VCaP (cell line): ENCODE results near the gene GZF1.

Experiments used
- H3K27ac ChIP-seq: fragments of 450-650 bp; 2 replicates; pipeline ENCODE4 v1.5.1; 2017
- CTCF ChIP-seq: fragments of 450-650 bp; conservative IDR thresholded peaks from 2 replicates; pipeline ENCODE4 v1.5.1; 2017; ENCODE audit warnings: mild to moderate bottlenecking, moderate library complexity

Gene GZF1

GRCh38 chr20:23335521-23335920, 26.5 kb upstream of the GZF1 start:
- no peak for TF ChIP-seq CTCF
- no peak overlapping the region for H3K27ac ChIP-seq

GRCh38 chr20:23336476-23336875, 25.5 kb upstream of the GZF1 start:
- H3K27ac ChIP-seq = no peak overlapping the region
- no peak for TF ChIP-seq CTCF

GRCh38 chr20:23337312-23337711, 24.7 kb upstream of the GZF1 start:
- TF ChIP-seq CTCF = no peak
- peak overlapping the region; percentile 38; the same call in 1 of the 2 replicates for H3K27ac ChIP-seq

DNA sequence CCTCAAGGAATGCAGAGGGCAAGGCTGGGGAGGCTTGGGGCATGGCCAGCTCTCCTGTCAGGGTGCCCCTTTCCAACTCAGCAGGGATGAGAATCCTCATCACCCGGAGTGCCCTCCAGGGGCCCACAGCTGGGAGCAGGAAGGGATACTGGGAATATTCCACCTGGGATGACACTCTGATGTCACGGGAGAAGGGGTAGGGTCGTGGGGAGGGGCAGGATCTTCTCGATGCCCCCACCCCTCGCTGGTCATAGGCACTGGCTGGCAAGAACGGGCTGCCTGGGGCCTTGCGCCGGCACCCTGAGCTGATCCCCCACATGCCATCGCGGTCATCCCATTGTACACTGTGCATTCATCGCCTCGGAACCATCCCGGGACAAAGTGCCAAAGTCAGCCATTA, 22.0 kb upstream of the GZF1 start:
- H3K27ac ChIP-seq = 0 out of 2 replicates have a peak overlapping the region, but pooled peaks have one; percentile 3
- TF ChIP-seq CTCF = no peak

DNA sequence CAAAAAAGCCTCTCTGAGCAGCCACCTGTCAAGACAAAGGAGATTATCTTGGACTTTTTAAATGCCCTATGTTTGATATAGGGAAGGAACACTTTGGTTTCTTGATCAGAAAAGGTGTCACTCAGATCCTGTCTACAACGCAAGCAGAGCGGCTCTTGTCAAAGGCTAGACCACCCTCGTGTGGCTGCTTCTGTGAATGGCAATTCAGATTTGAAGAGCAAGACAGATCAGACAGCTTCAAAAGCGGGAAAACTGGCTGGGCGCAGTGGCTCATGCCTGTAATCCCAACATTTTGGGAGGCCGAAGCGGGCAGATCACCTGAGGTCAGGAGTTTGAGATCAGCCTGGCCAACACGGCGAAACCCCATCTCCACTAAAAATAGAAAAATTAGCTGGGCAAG, 21.5 kb upstream of the GZF1 start:
- no peak overlapping the region for H3K27ac ChIP-seq
- TF ChIP-seq CTCF = peak; percentile 86

DNA sequence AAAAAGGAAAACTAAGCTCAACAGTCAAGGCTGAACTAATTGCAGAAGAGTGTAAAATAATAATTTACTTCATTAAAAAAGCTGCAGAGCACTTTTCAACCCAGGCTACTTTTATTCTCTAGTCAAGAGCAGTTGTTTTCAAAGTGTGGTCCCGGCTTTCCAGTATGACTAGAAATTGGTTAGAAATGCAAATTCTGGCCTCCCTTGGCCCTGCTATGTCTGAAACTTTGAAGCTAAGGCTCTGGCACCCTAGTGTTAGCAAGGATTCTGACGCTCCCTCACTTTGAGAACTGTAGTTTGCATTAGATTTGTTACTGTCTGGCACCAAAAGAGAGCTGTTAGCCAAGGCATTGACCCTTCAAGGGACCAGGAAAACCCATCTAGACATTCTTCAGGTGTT, 20.9 kb upstream of the GZF1 start:
- TF ChIP-seq CTCF = no peak
- no peak overlapping the region for H3K27ac ChIP-seq

- no peak for TF ChIP-seq CTCF
- no peak overlapping the region for H3K27ac ChIP-seq
These were observed 18.4 kb upstream of the GZF1 start for GRCh38 chr20:23343590-23343989.

DNA sequence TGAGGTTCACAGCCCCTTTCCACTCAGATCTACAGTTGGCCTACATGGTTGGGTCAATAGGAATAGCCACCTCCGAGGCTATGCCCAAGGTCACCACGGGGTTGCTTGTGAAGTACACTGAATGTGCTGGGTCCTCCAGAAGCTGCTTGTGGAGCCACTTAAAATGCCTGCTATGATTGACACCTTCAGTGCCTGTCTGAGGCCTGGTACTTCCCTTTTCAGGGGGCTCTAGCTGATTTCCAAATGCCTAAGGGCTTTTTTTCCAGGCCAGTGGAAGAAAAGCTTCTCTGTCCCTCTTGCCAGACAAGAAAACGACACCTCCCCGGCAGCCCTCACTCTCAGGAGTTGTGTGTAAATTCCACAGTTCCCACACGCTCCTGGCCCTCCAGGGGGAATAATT, 17.6 kb upstream of the GZF1 start:
- no peak overlapping the region for H3K27ac ChIP-seq
- no peak for TF ChIP-seq CTCF
